Tibial nerve (tissue), 3 donors: ENCODE data around the gene SOST.

Experiments used
- POLR2A ChIP-seq, 2 donors: fragments of 450-650 bp; IDR thresholded peaks; one replicate each; pipeline ENCODE4 v1.6.1; 2017; ENCODE audit warnings: antibody characterized with exemption in 2 of 2, mild to moderate bottlenecking in 2 of 2, moderate library complexity in 2 of 2
- TF ChIP-seq, protein P1 (sequence below), 5 experiments: fragments of 200-600 bp in 3 of 5; fragments of 450-650 bp in 2 of 5; sonication (generic) in 3 of 5; IDR thresholded peaks; one replicate each; pipeline ENCODE4 v1.5.1; 2016 to 2019; ENCODE audit warnings: antibody characterized with exemption in 5 of 5, mild to moderate bottlenecking in 3 of 5, moderate library complexity in 2 of 5

DNA sequence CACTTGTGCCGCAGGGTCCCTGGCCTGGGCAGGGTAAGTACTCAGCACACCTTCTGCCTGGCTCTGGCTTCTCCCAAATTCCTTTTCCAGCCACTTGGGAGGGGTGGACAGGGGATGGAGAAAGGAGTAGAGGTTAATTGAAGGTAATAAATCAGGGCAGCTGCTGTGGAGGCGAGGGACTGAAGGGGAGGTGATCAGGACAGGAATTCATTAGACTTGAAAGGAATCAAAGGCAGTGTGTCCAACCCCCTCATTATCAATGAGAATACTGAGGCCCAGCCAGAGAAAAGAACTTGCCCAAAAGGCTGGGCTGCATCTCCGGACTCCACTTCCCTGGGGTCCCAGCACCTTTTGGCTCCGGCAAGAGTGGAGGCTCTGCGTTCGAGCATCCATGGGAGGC lies 2.4 kb downstream of the SOST start:
- TF ChIP-seq POLR2A (IDR thresholded peaks at IDR 0.05) = no peak
- TF ChIP-seq, protein P1, sequence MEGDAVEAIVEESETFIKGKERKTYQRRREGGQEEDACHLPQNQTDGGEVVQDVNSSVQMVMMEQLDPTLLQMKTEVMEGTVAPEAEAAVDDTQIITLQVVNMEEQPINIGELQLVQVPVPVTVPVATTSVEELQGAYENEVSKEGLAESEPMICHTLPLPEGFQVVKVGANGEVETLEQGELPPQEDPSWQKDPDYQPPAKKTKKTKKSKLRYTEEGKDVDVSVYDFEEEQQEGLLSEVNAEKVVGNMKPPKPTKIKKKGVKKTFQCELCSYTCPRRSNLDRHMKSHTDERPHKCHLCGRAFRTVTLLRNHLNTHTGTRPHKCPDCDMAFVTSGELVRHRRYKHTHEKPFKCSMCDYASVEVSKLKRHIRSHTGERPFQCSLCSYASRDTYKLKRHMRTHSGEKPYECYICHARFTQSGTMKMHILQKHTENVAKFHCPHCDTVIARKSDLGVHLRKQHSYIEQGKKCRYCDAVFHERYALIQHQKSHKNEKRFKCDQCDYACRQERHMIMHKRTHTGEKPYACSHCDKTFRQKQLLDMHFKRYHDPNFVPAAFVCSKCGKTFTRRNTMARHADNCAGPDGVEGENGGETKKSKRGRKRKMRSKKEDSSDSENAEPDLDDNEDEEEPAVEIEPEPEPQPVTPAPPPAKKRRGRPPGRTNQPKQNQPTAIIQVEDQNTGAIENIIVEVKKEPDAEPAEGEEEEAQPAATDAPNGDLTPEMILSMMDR (IDR thresholded peaks at IDR 0.05) = no peak
